MM.1S (cell line): ENCODE results near the gene SLCO1A2.

Source experiments
- DNase-seq: peaks from one replicate; pipeline ENCODE4 v3.0.0-alpha.2; 2015
- H2AFZ ChIP-seq: fragments of 300-600 bp; sonication (generic); 2 replicates; pipeline ENCODE4 v1.6.0; 2016; ENCODE audit warnings: antibody characterized with exemption, low read length
- H3F3A ChIP-seq: fragments of 300-600 bp; sonication (generic); 2 replicates; pipeline ENCODE4 v1.6.1; 2016; ENCODE audit warnings: mild to moderate bottlenecking, antibody characterized with exemption, low read length, moderate library complexity, mixed read lengths; ENCODE audit not compliant: insufficient read depth
- H3K27ac ChIP-seq: fragments of 300-600 bp; sonication (generic); 2 replicates; pipeline ENCODE4 v1.5.1; 2016; ENCODE audit warnings: mild to moderate bottlenecking, low read length
- H3K27me3 ChIP-seq: fragments of 300-600 bp; sonication (generic); replicated peaks from 2 replicates; pipeline ENCODE4 v1.6.0; 2016; ENCODE audit warnings: low read length; ENCODE audit not compliant: insufficient read depth
- H3K36me3 ChIP-seq: fragments of 300-600 bp; sonication (generic); replicated peaks from 2 replicates; pipeline ENCODE4 v1.6.1; 2016; ENCODE audit warnings: mild to moderate bottlenecking, low read length, mixed read lengths; ENCODE audit not compliant: insufficient read depth
- H3K4me1 ChIP-seq: fragments of 300-600 bp; sonication (generic); 2 replicates; pipeline ENCODE4 v1.6.1; 2016; ENCODE audit warnings: low read length, mixed read lengths
- H3K4me2 ChIP-seq: fragments of 300-600 bp; sonication (generic); 2 replicates; pipeline ENCODE4 v1.6.0; 2016; ENCODE audit warnings: low read depth, low read length
- H3K4me3 ChIP-seq: fragments of 300-600 bp; sonication (generic); 2 replicates; pipeline ENCODE4 v1.5.1; 2016; ENCODE audit warnings: low read length, mixed read lengths
- H3K79me2 ChIP-seq: fragments of 300-600 bp; sonication (generic); 2 replicates; pipeline ENCODE4 v1.6.1; 2016; ENCODE audit warnings: mixed run types, low read length, mixed read lengths
- H3K9ac ChIP-seq: fragments of 300-600 bp; sonication (generic); 2 replicates; pipeline ENCODE4 v1.6.1; 2016; ENCODE audit warnings: low read length, mixed read lengths
- H3K9me2 ChIP-seq: fragments of 300-600 bp; sonication (generic); replicated peaks from 2 replicates; pipeline ENCODE4 v1.6.1; 2016; ENCODE audit warnings: mild to moderate bottlenecking, low read length, mixed read lengths; ENCODE audit not compliant: insufficient read depth
- H3K9me3 ChIP-seq: fragments of 300-600 bp; sonication (generic); replicated peaks from 2 replicates; pipeline ENCODE4 v1.6.1; 2016; ENCODE audit warnings: mild to moderate bottlenecking, low read length, mixed read lengths; ENCODE audit not compliant: insufficient read depth
- H4K20me1 ChIP-seq: fragments of 300-600 bp; sonication (generic); 2 replicates; pipeline ENCODE4 v1.6.1; 2016; ENCODE audit warnings: mild to moderate bottlenecking, low read length, moderate library complexity, mixed read lengths; ENCODE audit not compliant: insufficient read depth
- EZH2 ChIP-seq: fragments of 300-600 bp; sonication (generic); optimal IDR thresholded peaks from 2 replicates; pipeline ENCODE3; 2017; ENCODE audit warnings: low read depth, mild to moderate bottlenecking, antibody characterized with exemption, low read length, mixed read lengths
- EZH2phosphoT487 ChIP-seq: fragments of 300-600 bp; sonication (generic); IDR thresholded peaks from 2 replicates; pipeline ENCODE4 v1.6.1; 2018; ENCODE audit warnings: antibody characterized with exemption, low read length
- TF ChIP-seq, protein P1 (sequence below): fragments of 300-600 bp; sonication (generic); IDR thresholded peaks from 2 replicates; pipeline ENCODE4 v1.5.1; 2016; ENCODE audit warnings: antibody characterized with exemption, low read length, mixed read lengths

Gene SLCO1A2

DNA sequence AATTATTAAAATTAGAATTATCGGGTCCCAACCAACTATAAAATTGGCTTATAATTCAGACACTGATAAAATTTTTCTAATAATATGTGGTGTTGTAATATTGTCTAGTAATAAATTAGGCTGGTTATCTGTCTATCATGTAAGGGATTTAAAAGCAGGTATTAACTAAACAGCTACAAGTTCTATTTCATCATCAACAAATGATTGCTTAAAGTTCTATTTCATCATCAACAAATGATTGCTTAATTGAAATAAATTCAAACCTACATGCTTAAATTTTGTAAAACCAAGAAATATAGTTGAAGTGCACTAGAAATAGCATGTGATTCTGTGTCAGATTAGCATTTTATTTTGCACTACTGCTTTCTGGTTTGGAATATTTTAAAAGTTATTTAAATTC is 34.1 kb downstream of the SLCO1A2 start:
- no peak for DNase-seq
- Histone ChIP-seq H3K4me1 (no peaks in the 10 kb centered on the region), H3K4me3 (no peak overlapping the region), H2AFZ (no peak overlapping the region), H3K9me2 (no peaks in the 10 kb centered on the region), H3K27ac (no peak overlapping the region), H3K79me2 (no peaks in the 10 kb centered on the region), H3F3A (no peaks in the 10 kb centered on the region), H4K20me1 (no peaks in the 10 kb centered on the region), H3K9ac (no peak overlapping the region), H3K9me3 (no peaks in the 10 kb centered on the region), H3K27me3 (no peaks in the 10 kb centered on the region), H3K4me2 (no peak overlapping the region), H3K36me3 (no peaks in the 10 kb centered on the region)
- no peak for TF ChIP-seq EZH2
- TF ChIP-seq, protein P1, sequence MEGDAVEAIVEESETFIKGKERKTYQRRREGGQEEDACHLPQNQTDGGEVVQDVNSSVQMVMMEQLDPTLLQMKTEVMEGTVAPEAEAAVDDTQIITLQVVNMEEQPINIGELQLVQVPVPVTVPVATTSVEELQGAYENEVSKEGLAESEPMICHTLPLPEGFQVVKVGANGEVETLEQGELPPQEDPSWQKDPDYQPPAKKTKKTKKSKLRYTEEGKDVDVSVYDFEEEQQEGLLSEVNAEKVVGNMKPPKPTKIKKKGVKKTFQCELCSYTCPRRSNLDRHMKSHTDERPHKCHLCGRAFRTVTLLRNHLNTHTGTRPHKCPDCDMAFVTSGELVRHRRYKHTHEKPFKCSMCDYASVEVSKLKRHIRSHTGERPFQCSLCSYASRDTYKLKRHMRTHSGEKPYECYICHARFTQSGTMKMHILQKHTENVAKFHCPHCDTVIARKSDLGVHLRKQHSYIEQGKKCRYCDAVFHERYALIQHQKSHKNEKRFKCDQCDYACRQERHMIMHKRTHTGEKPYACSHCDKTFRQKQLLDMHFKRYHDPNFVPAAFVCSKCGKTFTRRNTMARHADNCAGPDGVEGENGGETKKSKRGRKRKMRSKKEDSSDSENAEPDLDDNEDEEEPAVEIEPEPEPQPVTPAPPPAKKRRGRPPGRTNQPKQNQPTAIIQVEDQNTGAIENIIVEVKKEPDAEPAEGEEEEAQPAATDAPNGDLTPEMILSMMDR: no peak
- TF ChIP-seq EZH2phosphoT487: no peak

DNA sequence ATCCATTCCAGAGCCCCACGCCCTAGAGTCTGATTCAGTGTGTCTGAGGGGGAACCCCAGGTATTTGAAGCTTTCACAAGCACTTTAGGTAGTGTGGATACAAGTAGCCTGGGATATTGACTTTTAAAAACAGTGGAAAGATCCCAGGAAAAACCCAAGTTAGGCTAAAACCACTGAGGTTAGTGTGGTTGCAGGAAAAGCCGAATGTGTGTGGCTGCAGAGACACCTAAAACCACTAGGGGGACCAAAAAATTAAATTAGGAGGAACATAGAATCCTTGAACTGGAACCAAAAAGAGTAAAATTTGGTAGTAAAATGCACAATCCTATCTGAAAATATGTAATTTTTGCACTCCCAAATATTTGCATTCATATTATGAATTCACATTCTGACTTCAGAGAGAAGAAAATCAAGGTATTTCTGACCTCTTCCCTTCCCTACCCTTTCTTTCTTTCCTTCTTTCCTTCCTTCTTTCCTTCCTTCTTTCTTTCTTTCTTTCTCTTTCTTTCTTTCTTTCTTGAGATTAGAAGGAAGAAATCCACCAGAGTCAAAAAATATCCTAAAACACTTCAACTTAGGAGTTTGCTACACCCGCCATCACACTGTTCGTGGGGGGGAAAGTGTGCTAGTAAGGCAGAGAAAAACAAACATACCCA is 37.8 kb downstream of the SLCO1A2 start:
- peak; percentile 15 for DNase-seq
- H3F3A ChIP-seq: no peaks in the 10 kb centered on the region
- no peak overlapping the region for H3K9ac ChIP-seq
- no peak overlapping the region for H2AFZ ChIP-seq
- H3K4me3 ChIP-seq: no peak overlapping the region
- no peaks in the 10 kb centered on the region for H3K36me3 ChIP-seq
- no peak for TF ChIP-seq EZH2
- TF ChIP-seq, protein P1: peak; percentile 71
- TF ChIP-seq EZH2phosphoT487: no peak
- H3K27me3 ChIP-seq: no peaks in the 10 kb centered on the region
- H3K4me1 ChIP-seq: no peaks in the 10 kb centered on the region
- no peaks in the 10 kb centered on the region for H3K9me3 ChIP-seq
- H3K79me2 ChIP-seq: no peaks in the 10 kb centered on the region
- no peak overlapping the region for H3K27ac ChIP-seq
- no peak overlapping the region for H3K4me2 ChIP-seq
- no peaks in the 10 kb centered on the region for H3K9me2 ChIP-seq
- H4K20me1 ChIP-seq: no peaks in the 10 kb centered on the region

DNA sequence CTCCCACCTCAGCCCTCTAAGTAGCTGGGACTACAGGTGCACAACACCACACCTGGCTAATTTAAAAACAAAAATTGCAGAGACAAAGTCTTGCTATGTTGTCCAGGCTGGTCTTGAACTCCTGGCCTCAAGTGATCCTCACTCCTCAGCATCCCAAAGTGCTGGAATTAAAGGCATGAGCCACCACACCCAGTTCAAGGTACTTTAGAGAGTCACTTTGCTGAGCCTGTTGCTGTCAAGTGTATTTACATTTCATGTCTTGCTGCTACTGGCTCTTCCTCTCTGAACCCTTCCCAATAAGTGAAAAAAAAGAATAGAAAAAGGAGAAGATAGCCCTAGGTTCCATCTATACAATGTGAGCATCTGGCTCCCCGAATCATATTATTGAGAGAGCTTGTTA is 38.4 kb downstream of the SLCO1A2 start:
- Histone ChIP-seq H3K4me1 (no peaks in the 10 kb centered on the region), H3K4me2 (no peak overlapping the region), H3K27me3 (no peaks in the 10 kb centered on the region), H2AFZ (no peak overlapping the region), H3K9ac (no peak overlapping the region), H3K36me3 (no peaks in the 10 kb centered on the region), H3K9me3 (no peaks in the 10 kb centered on the region), H4K20me1 (no peaks in the 10 kb centered on the region), H3K4me3 (no peak overlapping the region), H3K27ac (no peak overlapping the region), H3K9me2 (no peaks in the 10 kb centered on the region), H3F3A (no peaks in the 10 kb centered on the region), H3K79me2 (no peaks in the 10 kb centered on the region)
- TF ChIP-seq EZH2phosphoT487 (no peak), EZH2 (no peak)
- TF ChIP-seq, protein P1: no peak
- DNase-seq: no peak
